Mesendoderm (in vitro differentiated cells): Measurements from ENCODE around the gene RNF224.

Experiments used
- DNase-seq: peaks from one replicate; pipeline ENCODE4 v3.0.0; 2013
- H2AK5ac ChIP-seq: 2 replicates; pipeline ENCODE4 v1.6.1; 2013; ENCODE audit warnings: low read length, inconsistent platforms
- H2BK120ac ChIP-seq: 2 replicates; pipeline ENCODE4 v1.6.1; 2013; ENCODE audit warnings: low read depth, mild to moderate bottlenecking, low read length, moderate library complexity, mixed read lengths
- H2BK15ac ChIP-seq: replicated peaks from 2 replicates; pipeline ENCODE4 v1.6.1; 2013; ENCODE audit warnings: low read depth, mild to moderate bottlenecking, moderate library complexity
- H2BK5ac ChIP-seq: 2 replicates; pipeline ENCODE4 v1.6.1; 2013; ENCODE audit warnings: low read length, inconsistent platforms
- H3K18ac ChIP-seq: 2 replicates; pipeline ENCODE4 v1.6.1; 2013; ENCODE audit warnings: mild to moderate bottlenecking, low read length, mixed read lengths
- H3K23ac ChIP-seq: one replicate; pipeline ENCODE4 v1.6.1; 2013; ENCODE audit warnings: low read length
- H3K27ac ChIP-seq: 2 replicates; pipeline ENCODE4 v1.5.1; 2013; ENCODE audit warnings: low read depth, mild to moderate bottlenecking, inconsistent platforms, low read length, moderate library complexity
- H3K27me3 ChIP-seq: 2 replicates; pipeline ENCODE4 v1.6.1; 2013; ENCODE audit warnings: low read length, control low read depth, mild to moderate bottlenecking, inconsistent platforms; ENCODE audit not compliant: insufficient read depth, poor library complexity
- H3K36me3 ChIP-seq: 2 replicates; pipeline ENCODE4 v1.6.1; 2013; ENCODE audit warnings: low read length, inconsistent platforms; ENCODE audit not compliant: control insufficient read depth, insufficient read depth
- H3K4ac ChIP-seq: one replicate; pipeline ENCODE4 v1.6.1; 2013; ENCODE audit warnings: low read depth, mild to moderate bottlenecking, low read length, moderate library complexity
- H3K4me1 ChIP-seq: 2 replicates; pipeline ENCODE4 v1.6.1; 2013; ENCODE audit warnings: low read depth, low read length, inconsistent platforms; ENCODE audit not compliant: control insufficient read depth
- H3K4me2 ChIP-seq: 2 replicates; pipeline ENCODE4 v1.6.1; 2013; ENCODE audit warnings: low read length
- H3K4me3 ChIP-seq: 2 replicates; pipeline ENCODE4 v1.5.1; 2013; ENCODE audit warnings: mild to moderate bottlenecking, low read length
- H3K56ac ChIP-seq: one replicate; pipeline ENCODE4 v1.6.1; 2013; ENCODE audit warnings: low read length
- H3K79me1 ChIP-seq: 2 replicates; pipeline ENCODE4 v1.6.1; 2013; ENCODE audit warnings: low read length, inconsistent platforms
- H3K79me2 ChIP-seq: 2 replicates; pipeline ENCODE4 v1.6.1; 2013; ENCODE audit warnings: mild to moderate bottlenecking, low read length; ENCODE audit not compliant: control insufficient read depth, insufficient read depth
- H3K9ac ChIP-seq: 2 replicates; pipeline ENCODE4 v1.6.1; 2013; ENCODE audit warnings: low read length, inconsistent platforms
- H4K5ac ChIP-seq: one replicate; pipeline ENCODE4 v1.6.1; 2013; ENCODE audit warnings: low read length
- H4K8ac ChIP-seq: one replicate; pipeline ENCODE4 v1.6.1; 2013; ENCODE audit warnings: low read depth, mild to moderate bottlenecking, control low read depth, low read length, moderate library complexity
- WGBS: extraction: QIAGEN DNeasy Blood & Tissue Kit; methylation state at CpG from one replicate; pipeline ENCODE4 v1.1.7; 2013; ENCODE audit warnings: low lambda C conversion rate, missing lambda C conversion rate; ENCODE audit not compliant: insufficient coverage; ENCODE audit errors: extremely low coverage; 5-methylcytosine and 5-hydroxymethylcytosine counted together

RNF224 gene

DNA sequence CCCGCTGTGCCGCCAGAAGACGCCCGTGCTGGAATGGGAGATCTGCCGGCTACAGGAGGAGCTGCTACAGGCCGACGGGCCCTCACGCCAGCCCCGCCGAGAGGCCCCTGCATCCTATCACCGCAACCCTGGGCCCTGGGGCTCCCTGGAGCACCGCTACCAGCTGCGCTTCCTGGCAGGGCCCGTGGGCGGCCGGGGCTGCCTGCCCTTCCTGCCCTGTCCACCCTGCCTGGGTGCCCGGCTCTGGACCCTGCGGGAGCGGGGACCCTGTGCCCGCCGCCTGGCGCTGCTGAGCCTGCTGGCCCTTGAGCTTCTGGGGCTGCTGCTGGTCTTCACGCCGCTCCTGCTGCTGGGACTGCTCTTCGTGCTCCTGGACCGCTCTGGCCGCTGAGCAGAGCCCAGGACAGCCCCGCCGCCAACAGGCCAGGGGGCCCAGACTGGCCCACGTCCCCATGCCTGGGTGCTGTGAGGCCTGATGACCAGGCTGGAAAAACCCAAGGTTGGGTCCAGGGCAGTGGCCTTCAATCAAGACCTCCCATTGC is 9.0 kb upstream of the RNF224 start:
- peak overlapping the region; percentile 64 for H3K56ac ChIP-seq
- no peak overlapping the region for H3K4me3 ChIP-seq
- H3K79me2 ChIP-seq = no peaks in the 10 kb centered on the region
- H3K4ac ChIP-seq = no peak overlapping the region
- H4K8ac ChIP-seq = no peak overlapping the region
- no CpG with 5 or more reads among the region's 30 CpGs for WGBS
- H2AK5ac ChIP-seq = no peak overlapping the region
- no peak overlapping the region for H3K18ac ChIP-seq
- no peak overlapping the region for H2BK120ac ChIP-seq
- H3K36me3 ChIP-seq = peaks cover 1% of the 10 kb centered on the region
- peak overlapping the region; percentile 29 for H3K9ac ChIP-seq
- no peak for DNase-seq
- H3K27ac ChIP-seq = no peak overlapping the region
- H4K5ac ChIP-seq = no peak overlapping the region
- peaks cover 2% of the 10 kb centered on the region for H3K27me3 ChIP-seq
- H3K23ac ChIP-seq = no peak overlapping the region
- no peak overlapping the region for H3K4me2 ChIP-seq
- H3K79me1 ChIP-seq = no peaks in the 10 kb centered on the region
- H2BK15ac ChIP-seq = no peak overlapping the region
- H2BK5ac ChIP-seq = peak overlapping the region; percentile 50
- peaks cover 5% of the 10 kb centered on the region for H3K4me1 ChIP-seq

DNA sequence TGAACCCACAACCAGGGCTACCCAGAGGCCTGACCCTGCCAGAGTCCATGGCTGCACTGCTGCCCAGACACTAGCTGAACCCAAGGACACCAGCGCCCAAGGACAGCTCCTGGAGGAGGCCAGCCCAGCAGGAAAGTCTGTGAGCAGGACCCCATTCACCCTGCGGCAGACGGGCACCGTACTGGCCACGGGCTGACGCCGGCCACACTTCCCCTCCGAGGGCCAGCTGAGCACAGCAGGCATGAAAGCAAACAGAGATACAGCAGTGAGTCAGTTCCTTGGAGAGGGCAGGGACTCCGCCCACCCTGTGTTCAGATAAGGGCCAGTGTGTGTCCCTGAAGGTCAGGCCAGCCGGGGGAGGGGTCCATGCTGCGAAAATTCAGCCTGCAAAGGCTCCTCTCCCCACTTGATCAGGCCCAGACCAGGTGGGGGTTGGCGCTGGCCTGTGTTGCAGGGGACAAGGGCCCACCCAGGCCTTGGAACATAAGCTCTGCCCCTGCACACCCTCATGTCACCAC is 8.5 kb upstream of the RNF224 start:
- peak; percentile 78 for DNase-seq
- Histone ChIP-seq H3K4ac (no peak overlapping the region), H3K18ac (no peak overlapping the region), H2AK5ac (no peak overlapping the region), H3K9ac (peak overlapping the region; percentile 29), H3K56ac (peak overlapping the region; percentile 67), H4K5ac (no peak overlapping the region), H2BK15ac (no peak overlapping the region), H3K23ac (no peak overlapping the region), H4K8ac (no peak overlapping the region), H3K27ac (no peak overlapping the region), H3K36me3 (peaks cover 1% of the 10 kb centered on the region), H3K4me1 (peaks cover 5% of the 10 kb centered on the region), H2BK120ac (no peak overlapping the region), H3K79me2 (no peaks in the 10 kb centered on the region), H3K4me2 (no peak overlapping the region), H3K27me3 (peaks cover 2% of the 10 kb centered on the region), H3K79me1 (no peaks in the 10 kb centered on the region), H3K4me3 (no peak overlapping the region), H2BK5ac (peak overlapping the region; percentile 50)
- WGBS = no CpG with 5 or more reads among the region's 12 CpGs

DNA sequence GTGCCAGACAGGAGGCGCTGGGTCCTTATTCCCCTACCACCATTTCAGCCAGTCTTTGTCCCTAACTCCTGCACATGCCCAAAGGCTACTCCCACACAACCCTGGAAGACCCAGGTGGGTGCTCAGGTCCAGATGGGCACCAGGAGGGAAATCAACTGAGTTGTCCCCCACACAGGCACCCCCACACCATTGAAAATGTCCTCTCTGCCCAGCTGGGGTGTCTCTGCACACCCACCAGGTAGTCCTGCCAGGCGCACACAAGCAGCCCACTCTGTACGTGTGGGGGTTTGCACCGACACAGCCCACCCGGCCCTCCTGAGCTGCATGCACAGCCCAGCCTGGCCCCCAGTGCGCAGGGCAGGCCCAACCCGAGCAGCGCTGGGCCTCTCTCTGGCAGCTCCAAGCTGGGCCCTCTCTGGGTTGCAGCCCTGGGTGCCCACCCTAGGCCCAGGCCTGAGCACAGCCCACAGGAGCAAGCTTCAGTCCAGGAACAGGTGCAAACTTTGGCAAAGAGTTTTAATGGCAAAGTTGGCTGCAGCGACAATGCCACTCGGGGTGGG is 7.5 kb upstream of the RNF224 start:
- Histone ChIP-seq H3K27me3 (peaks cover 2% of the 10 kb centered on the region), H3K56ac (no peak overlapping the region), H4K5ac (no peak overlapping the region), H3K36me3 (peaks cover 1% of the 10 kb centered on the region), H3K4me3 (no peak overlapping the region), H2AK5ac (no peak overlapping the region), H3K4ac (no peak overlapping the region), H3K18ac (no peak overlapping the region), H4K8ac (no peak overlapping the region), H2BK5ac (no peak overlapping the region), H3K4me2 (no peak overlapping the region), H3K4me1 (peaks cover 5% of the 10 kb centered on the region), H3K9ac (no peak overlapping the region), H3K27ac (no peak overlapping the region), H3K23ac (no peak overlapping the region), H2BK15ac (no peak overlapping the region), H2BK120ac (no peak overlapping the region), H3K79me1 (no peaks in the 10 kb centered on the region), H3K79me2 (no peaks in the 10 kb centered on the region)
- DNase-seq = no peak
- no CpG with 5 or more reads among the region's 10 CpGs for WGBS

DNA sequence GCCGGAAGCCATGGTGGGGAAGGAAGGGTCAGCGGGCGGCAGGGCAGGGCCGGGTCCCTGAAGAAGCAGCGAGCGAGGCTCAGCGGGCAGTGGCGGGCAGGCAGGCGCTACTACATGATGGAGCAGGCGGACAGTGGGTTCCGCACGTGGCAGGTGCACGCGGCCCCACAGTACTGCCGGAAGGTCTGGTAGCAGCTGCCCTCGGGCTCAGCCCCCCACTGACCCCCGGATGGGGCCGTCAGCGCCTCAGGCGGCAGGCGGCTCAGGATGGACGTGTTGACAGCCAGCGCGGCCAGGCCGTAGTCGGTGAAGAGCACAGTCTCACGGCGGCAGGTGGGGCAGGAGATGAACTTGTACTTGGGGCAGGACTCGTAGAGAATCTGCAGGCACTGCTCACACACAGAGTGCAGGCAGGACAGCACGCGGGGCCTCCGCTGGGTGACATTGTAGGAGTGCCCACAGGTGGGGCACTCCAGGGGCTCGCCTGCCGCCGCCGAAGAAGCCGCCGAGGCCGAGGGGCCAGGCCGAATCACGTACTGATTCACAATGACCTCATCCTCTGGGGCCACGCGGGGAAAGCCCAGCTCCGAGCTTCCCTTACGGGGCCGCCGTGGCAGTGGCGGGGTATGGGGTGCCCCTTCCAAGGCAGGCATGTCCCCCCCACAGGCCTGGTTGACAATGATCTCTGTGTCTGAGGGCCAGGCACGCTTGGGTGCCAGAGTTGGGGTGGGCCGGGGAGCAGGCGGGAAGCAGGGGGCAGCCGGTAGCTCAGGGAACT is 6.8 kb upstream of the RNF224 start:
- H2BK15ac ChIP-seq = no peak overlapping the region
- no peak overlapping the region for H3K23ac ChIP-seq
- H2AK5ac ChIP-seq = no peak overlapping the region
- no peak overlapping the region for H3K4ac ChIP-seq
- H3K4me1 ChIP-seq = peaks cover 5% of the 10 kb centered on the region
- H3K9ac ChIP-seq = no peak overlapping the region
- peaks cover 2% of the 10 kb centered on the region for H3K27me3 ChIP-seq
- DNase-seq = no peak
- no peak overlapping the region for H3K4me3 ChIP-seq
- no peak overlapping the region for H4K5ac ChIP-seq
- no peak overlapping the region for H3K18ac ChIP-seq
- no peaks in the 10 kb centered on the region for H3K79me1 ChIP-seq
- H2BK120ac ChIP-seq = no peak overlapping the region
- H4K8ac ChIP-seq = no peak overlapping the region
- H3K27ac ChIP-seq = no peak overlapping the region
- H3K36me3 ChIP-seq = no peaks in the 10 kb centered on the region
- H3K79me2 ChIP-seq = no peaks in the 10 kb centered on the region
- H2BK5ac ChIP-seq = no peak overlapping the region
- H3K56ac ChIP-seq = no peak overlapping the region
- no peak overlapping the region for H3K4me2 ChIP-seq
- no CpG with 5 or more reads among the region's 52 CpGs for WGBS

DNA sequence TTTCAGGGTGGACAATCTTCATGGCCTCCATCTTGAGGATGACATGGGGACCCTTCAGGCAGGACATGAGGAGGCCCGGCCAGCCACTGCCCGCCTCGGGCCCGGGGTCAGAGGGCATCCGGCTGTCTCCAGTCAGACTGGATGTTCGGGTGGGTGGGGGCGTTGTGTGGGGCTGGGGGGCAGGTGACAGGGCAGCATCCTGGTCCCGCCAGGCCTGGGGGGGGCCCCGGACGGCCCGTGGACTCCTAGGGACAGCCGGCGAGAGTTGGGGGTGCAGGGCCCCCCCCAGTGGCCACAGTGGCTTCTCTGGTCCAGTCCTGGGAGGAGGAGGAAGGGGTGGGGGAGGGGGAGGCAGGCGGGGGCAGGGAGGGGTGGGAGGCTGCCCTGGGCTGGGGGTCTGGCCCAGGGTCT is 6.2 kb upstream of the RNF224 start:
- no CpG with 5 or more reads among the region's 14 CpGs for WGBS
- Histone ChIP-seq H3K56ac (peak overlapping the region; percentile 84), H4K8ac (no peak overlapping the region), H3K18ac (no peak overlapping the region), H3K79me2 (no peaks in the 10 kb centered on the region), H2BK15ac (no peak overlapping the region), H4K5ac (no peak overlapping the region), H3K4me2 (no peak overlapping the region), H2BK120ac (no peak overlapping the region), H3K27ac (no peak overlapping the region), H3K23ac (no peak overlapping the region), H3K4me3 (no peak overlapping the region), H2BK5ac (no peak overlapping the region), H3K4ac (no peak overlapping the region), H3K9ac (no peak overlapping the region), H2AK5ac (no peak overlapping the region), H3K4me1 (peaks cover 5% of the 10 kb centered on the region), H3K27me3 (peaks cover 2% of the 10 kb centered on the region), H3K36me3 (no peaks in the 10 kb centered on the region), H3K79me1 (no peaks in the 10 kb centered on the region)
- DNase-seq = no peak
